Effector CD8-positive, alpha-beta T cell (primary cell): ENCODE measurements around the gene TEX10.

Experiments used
- DNase-seq: peaks from one replicate; lab custom pipeline; 2025; lab: John Stamatoyannopoulos, UW

Gene TEX10

DNA sequence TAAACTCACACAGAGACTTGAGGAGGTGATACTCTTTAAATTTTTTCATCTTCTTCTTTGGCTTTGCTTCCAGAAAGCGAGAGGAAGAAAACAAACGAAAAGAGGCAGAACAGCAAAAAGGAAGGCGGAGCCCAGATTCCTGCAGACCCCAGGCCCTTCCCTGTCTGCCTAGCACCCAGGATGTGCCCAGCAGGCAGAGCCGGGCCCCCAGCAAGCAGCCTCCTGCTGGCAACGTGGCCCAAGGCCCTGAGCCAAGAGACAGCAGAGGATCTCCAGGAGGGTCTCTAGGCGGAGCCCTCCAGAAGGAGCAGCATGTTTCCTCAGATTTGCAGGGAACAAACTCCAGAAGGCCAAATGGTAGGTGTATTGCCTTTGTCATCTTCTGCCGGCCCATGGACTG is 68.5 kb downstream of the TEX10 start:
- DNase-seq, result no peak

DNA sequence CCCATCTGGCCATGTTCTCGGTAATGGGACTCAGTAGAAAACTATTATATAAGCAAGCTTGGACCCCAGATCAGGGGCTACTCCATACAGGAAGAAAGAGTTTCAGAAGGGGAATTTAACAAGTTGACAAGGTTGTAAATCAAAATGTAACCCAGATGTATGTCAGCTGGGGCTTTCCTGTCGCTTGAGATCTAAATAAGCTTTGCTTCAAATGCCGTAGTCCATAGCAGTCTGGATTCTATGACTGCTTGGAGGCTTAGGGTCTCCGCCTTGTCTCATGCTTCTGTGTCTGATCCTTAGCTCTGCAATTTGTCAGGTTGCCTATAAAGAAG is 70.4 kb downstream of the TEX10 start:
- no peak for DNase-seq

DNA sequence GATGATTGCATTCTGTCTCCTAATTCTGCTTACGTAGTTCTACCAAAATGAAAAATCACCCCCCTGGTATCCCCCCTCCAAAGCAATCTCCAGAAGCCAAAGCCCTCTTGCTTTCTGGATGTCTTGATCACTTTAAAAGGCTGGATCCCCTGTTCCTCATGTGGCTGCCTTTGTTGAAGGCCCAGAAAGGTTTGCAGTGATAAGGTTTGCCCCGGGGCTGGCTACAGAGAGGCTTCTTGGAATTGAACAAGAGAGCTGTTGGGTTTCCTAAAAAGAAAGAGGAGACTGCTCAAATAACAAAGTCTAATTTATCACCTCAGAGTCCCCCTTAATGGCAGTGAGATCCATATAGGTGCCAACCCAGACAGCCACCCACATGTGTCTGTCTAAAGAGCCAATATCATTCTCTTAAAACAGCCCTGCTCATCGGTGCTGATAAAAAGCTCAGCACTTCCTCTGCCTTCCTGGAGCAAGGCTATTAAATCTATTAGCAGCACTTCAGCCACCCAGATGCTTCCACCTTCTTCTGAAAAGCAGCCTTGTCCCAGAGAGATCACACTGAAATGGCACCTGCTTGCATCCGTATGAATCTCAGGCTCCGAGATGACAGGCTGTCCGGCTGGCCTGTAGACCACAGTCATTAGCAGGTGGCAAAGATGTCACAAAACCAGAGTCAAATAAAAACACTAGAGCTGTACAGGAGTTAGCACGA is 70.9 kb downstream of the TEX10 start:
- DNase-seq, result no peak

DNA sequence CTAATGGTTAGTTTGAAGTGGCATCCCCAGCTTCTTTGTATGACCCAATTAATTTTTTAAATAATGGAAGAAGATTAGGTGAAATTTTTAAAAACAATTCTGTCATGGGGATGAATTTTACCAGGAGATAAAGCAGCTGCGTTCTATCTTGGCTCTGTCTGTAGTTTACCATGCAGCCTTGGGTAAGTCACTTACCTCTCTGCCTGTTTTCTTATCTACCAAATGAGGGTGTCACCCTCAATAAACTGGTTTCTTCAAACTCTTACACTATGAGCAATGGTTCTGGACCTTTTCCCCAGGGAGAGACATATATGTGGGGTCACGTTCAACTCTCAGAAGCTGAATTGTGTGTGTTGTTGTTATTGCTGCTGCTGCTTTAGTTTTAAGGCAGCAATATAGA is 71.7 kb downstream of the TEX10 start:
- no peak for DNase-seq

DNA sequence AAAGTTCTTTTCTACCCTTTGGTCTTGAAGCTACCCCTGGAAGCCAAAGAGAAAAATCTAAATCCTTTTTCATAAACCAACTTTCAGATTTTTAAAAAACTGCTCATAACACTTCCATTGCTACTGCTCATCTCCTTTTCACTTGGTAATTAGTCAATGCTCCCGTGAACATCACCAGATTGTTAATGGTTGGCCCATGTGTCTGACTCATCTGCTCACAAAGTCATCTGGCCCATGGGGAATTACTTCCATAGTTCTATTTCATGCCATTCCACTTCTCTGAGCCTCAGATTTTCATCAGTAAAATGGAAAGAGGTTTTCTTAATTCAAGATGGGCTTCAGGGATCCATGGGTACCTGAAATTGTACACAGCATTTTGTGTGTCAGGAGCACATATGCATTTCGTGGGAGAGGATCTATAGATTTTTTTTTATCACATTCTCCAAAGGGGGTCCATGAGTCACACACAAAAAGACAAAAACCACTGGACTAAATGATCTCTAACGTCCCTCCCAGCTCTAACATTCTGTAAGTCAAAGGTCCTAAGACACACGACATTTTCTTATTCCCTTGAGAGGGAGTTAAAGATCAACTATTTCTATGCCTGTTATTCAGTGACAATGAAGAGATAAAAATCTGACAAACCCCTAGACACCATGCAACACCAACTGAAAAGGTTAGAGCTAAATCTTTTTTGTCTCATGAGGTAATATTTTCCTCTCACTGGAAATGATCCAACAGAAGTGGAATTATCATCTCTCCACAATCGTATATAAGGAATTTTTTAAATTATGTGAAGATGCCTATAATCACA is 75.4 kb downstream of the TEX10 start:
- no peak for DNase-seq

DNA sequence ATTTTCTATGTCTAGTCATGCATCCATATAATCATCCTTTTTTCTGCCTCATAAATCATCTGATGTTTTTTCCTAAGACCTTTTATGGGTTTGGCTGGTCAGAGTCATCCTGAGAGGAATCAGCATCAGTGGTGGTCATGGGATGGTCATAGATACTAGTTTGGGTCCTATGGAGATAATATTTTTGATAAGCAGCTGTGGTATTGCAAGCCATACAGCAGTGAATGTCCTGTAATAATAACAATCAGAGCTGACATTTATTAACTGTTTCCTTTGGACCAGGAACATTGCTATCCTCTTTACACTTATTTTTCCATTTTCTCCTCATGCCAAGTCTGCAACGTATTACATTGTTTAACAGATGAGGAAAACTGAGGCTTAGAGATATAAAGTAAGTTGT is 83.1 kb downstream of the TEX10 start:
- DNase-seq, result no peak

DNA sequence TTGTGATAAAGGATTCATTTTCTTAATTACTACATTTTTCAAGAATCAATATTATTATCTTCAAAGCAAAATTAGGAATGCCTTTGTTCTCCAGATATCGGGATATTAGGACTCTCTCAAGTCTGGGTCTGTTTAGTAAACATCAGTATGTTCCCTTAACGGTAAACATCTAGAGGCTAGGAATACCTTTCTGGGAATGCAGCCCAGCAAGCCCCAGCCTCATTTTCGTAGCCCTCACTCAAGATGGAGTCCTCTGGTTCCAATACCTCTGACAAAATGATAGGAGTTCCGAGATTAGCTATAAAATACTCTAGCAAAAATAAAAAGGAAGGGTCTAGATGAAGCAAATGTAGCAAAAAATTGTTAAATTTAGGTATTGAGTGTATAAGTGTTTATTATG is 84.5 kb downstream of the TEX10 start:
- no peak for DNase-seq

DNA sequence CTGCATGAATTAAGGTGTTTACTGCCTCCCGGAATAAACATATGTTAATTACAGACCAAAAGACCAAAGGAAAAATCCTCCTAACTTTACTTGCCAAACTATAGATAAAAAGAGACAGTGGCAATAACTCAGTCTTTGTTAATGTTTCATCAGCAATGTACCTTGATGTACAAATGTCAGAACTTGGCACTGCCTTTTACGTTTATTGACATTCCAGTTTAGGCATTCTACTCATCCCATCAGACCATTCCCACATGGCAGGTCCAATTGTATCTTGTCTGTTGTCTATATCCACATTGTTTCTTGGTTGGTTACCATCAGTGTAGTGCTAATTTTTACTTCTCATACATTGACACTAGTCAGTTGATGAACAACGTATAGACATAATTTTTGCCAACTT is 85.5 kb downstream of the TEX10 start:
- no peak for DNase-seq
